CD4-positive, alpha-beta memory T cell (primary cell): ENCODE data around the gene SPOPL. TPM values are rescaled to one million over a fixed set of nuclear protein-coding genes. Genes with fewer than 3 reads are reported as not detected.
A peak's percentile ranks its signal among the peaks of the same experiment; 100 is the strongest.

Experiments used
- CTCF ChIA-PET: fragments of 350-600 bp; sonication (Branson Sonifier 250); formaldehyde crosslinking; loops from one replicate; lab custom pipeline; 2021; ENCODE audit warnings: inconsistent platforms; ENCODE audit not compliant: partially characterized antibody; lab: Charles Lee
- POLR2A ChIA-PET: fragments of 350-600 bp; sonication (Branson Sonifier 250); formaldehyde crosslinking; loops from one replicate; lab custom pipeline; 2021; ENCODE audit not compliant: partially characterized antibody; lab: Charles Lee
- DNase-seq, 5 donors: peaks; one replicate each; pipeline versions ENCODE4 v3.0.0 to v3.0.0-alpha.2; 2020 to 2022; ENCODE audit warnings: mixed read lengths in 1 of 5
- H3K27ac ChIP-seq: one replicate; pipeline ENCODE4 v1.7.0; 2013; ENCODE audit warnings: low read depth, low read length
- H3K27me3 ChIP-seq: 2 replicates; pipeline ENCODE4 v1.7.0; 2013; ENCODE audit warnings: mild to moderate bottlenecking, low read length, moderate library complexity; ENCODE audit not compliant: insufficient read depth
- H3K36me3 ChIP-seq: 2 replicates; pipeline ENCODE4 v1.7.0; 2013; ENCODE audit warnings: mild to moderate bottlenecking, low read length, moderate library complexity; ENCODE audit not compliant: insufficient read depth
- H3K4me1 ChIP-seq: 2 replicates; pipeline ENCODE4 v1.7.0; 2013; ENCODE audit warnings: mild to moderate bottlenecking, low read length, moderate library complexity; ENCODE audit not compliant: insufficient read depth
- H3K4me3 ChIP-seq, 2 donors: one replicate each; pipeline ENCODE4 v1.7.0; 2013; ENCODE audit warnings: low read length in 2 of 2, mild to moderate bottlenecking in 1 of 2
- H3K9me3 ChIP-seq, 2 donors: one replicate each; pipeline ENCODE4 v1.7.0; 2013; ENCODE audit warnings: low read length in 2 of 2, control low read depth in 1 of 2; ENCODE audit not compliant: control insufficient read depth in 1 of 2
- H3K27ac Mint-ChIP-seq, 7 donors: one replicate each; pipeline ENCODE4 v1.8.0; 2020 to 2021; ENCODE audit warnings: mixed read lengths in 7 of 7, mild to moderate bottlenecking in 6 of 7, inconsistent platforms in 3 of 7, moderate library complexity in 3 of 7
- H3K27me3 Mint-ChIP-seq, 2 donors: one replicate each; pipeline ENCODE4 v1.8.0; 2020 to 2021; ENCODE audit warnings: mixed read lengths in 2 of 2
- H3K36me3 Mint-ChIP-seq, 2 donors: one replicate each; pipeline ENCODE4 v1.8.0; 2020 to 2021; ENCODE audit warnings: mixed read lengths in 2 of 2, inconsistent platforms in 1 of 2, mild to moderate bottlenecking in 1 of 2
- H3K4me1 Mint-ChIP-seq, 4 donors: one replicate each; pipeline ENCODE4 v1.8.0; 2020 to 2021; ENCODE audit warnings: mixed read lengths in 4 of 4, mild to moderate bottlenecking in 1 of 4
- H3K4me3 Mint-ChIP-seq, 8 donors: one replicate each; pipeline ENCODE4 v1.8.0; 2020 to 2021; ENCODE audit warnings: mixed read lengths in 8 of 8, mild to moderate bottlenecking in 7 of 8, moderate library complexity in 6 of 8, inconsistent platforms in 3 of 8
- H3K9me3 Mint-ChIP-seq, 8 donors: one replicate each; pipeline ENCODE4 v1.8.0; 2020 to 2021; ENCODE audit warnings: mixed read lengths in 8 of 8, mild to moderate bottlenecking in 5 of 8, inconsistent platforms in 3 of 8, moderate library complexity in 1 of 8
- intact Hi-C: fragments of 100-400 bp; cut with micrococcal nuclease; formaldehyde crosslinking; loops from one replicate; pipeline ENCODE4 v1.15.1; 2023
- polyA plus RNA-seq, 2 donors: library from polyadenylated mRNA; unstranded; fragments of 300-500 nt; fragmentation: Illumina TruSeq; gene quantifications; one replicate each; pipeline ENCODE4 v1.2.3, GENCODE V29; 2021
- total RNA-seq, 2 experiments: library from RNA; stranded (reverse); gene quantifications; one replicate each; pipeline ENCODE4 v1.2.3, GENCODE V29; 2021

Gene SPOPL
- total and polyA plus RNA-seq, 4 experiments from 2014 or later, result 0.71 to 18.6 (median 10.3) TPM

- Histone ChIP-seq H3K27me3 (no peaks in the 10 kb centered on the region), H3K4me1 (no peaks in the 10 kb centered on the region), H3K27ac (no peak overlapping the region), H3K9me3 (no peaks in the 10 kb centered on the region), H3K4me3 (no peak overlapping the region), H3K36me3 (peaks cover 6% of the 10 kb centered on the region)
- ChIA-PET POLR2A (no interaction called here), CTCF (no interaction called here)
- intact Hi-C loops, result no loop called here
- H3K4me3 Mint-ChIP-seq, result no peak overlapping the region
- no peak overlapping the region for H3K27ac Mint-ChIP-seq
- H3K36me3 Mint-ChIP-seq, result peaks cover 44 to 52% of the 10 kb centered on the region in 2 donors
- no peaks in the 10 kb centered on the region for H3K9me3 Mint-ChIP-seq
- H3K4me1 Mint-ChIP-seq, result no peaks in the 10 kb centered on the region
- no peak for DNase-seq
- H3K27me3 Mint-ChIP-seq, result no peaks in the 10 kb centered on the region
Observed at GRCh38 chr2:138564586-138565229, 63.1 kb downstream of the SPOPL start.

GRCh38 chr2:138565230-138565598 is 63.6 kb downstream of the SPOPL start:
- H3K9me3 Mint-ChIP-seq, result no peaks in the 10 kb centered on the region
- Histone ChIP-seq H3K36me3 (peaks cover 6% of the 10 kb centered on the region), H3K27me3 (no peaks in the 10 kb centered on the region), H3K9me3 (no peaks in the 10 kb centered on the region), H3K27ac (no peak overlapping the region), H3K4me3 (no peak overlapping the region), H3K4me1 (no peaks in the 10 kb centered on the region)
- no peaks in the 10 kb centered on the region for H3K4me1 Mint-ChIP-seq
- H3K4me3 Mint-ChIP-seq, result no peak overlapping the region
- ChIA-PET POLR2A (no interaction called here), CTCF (no interaction called here)
- intact Hi-C loops, result no loop called here
- H3K27ac Mint-ChIP-seq, result no peak overlapping the region
- peaks cover 45 to 53% of the 10 kb centered on the region in 2 donors for H3K36me3 Mint-ChIP-seq
- no peak for DNase-seq
- H3K27me3 Mint-ChIP-seq, result no peaks in the 10 kb centered on the region

GRCh38 chr2:138572318-138572717 is 70.7 kb downstream of the SPOPL start:
- Histone ChIP-seq H3K27me3 (no peaks in the 10 kb centered on the region), H3K36me3 (no peaks in the 10 kb centered on the region), H3K9me3 (no peaks in the 10 kb centered on the region), H3K4me3 (no peak overlapping the region), H3K4me1 (no peaks in the 10 kb centered on the region), H3K27ac (no peak overlapping the region)
- intact Hi-C loops, result no loop called here
- peaks cover 0 to 4% (median 2%) of the 10 kb centered on the region in 8 donors for H3K9me3 Mint-ChIP-seq
- H3K4me1 Mint-ChIP-seq, result no peaks in the 10 kb centered on the region
- peaks cover 54 to 57% of the 10 kb centered on the region in 2 donors for H3K36me3 Mint-ChIP-seq
- no peak overlapping the region for H3K27ac Mint-ChIP-seq
- no peak overlapping the region for H3K4me3 Mint-ChIP-seq
- H3K27me3 Mint-ChIP-seq, result no peaks in the 10 kb centered on the region
- POLR2A ChIA-PET, result no interaction called here
- CTCF ChIA-PET, result no interaction called here
- DNase-seq, result no peak

- no peak overlapping the region for H3K27ac ChIP-seq
- Mint-ChIP-seq H3K27ac (peak overlapping the region in 1 of 7 donors; percentile 41), H3K9me3 (peaks cover 3 to 16% (median 7%) of the 10 kb centered on the region in 8 donors), H3K27me3 (no peaks in the 10 kb centered on the region), H3K36me3 (peaks cover 57 to 74% of the 10 kb centered on the region in 2 donors), H3K4me3 (no peak overlapping the region), H3K4me1 (no peaks in the 10 kb centered on the region)
- H3K4me3 ChIP-seq, result no peak overlapping the region
- no peaks in the 10 kb centered on the region for H3K27me3 ChIP-seq
- POLR2A ChIA-PET, result no interaction called here
- no peak for DNase-seq
- CTCF ChIA-PET, result no interaction called here
- intact Hi-C loops, result no loop called here
- H3K4me1 ChIP-seq, result no peaks in the 10 kb centered on the region
- H3K9me3 ChIP-seq, result no peaks in the 10 kb centered on the region
- no peaks in the 10 kb centered on the region for H3K36me3 ChIP-seq
Observed at GRCh38 chr2:138577066-138577465, 75.5 kb downstream of the SPOPL start.

- no peaks in the 10 kb centered on the region for H3K36me3 ChIP-seq
- no peaks in the 10 kb centered on the region for H3K9me3 ChIP-seq
- H3K27ac Mint-ChIP-seq, result no peak overlapping the region
- H3K4me3 Mint-ChIP-seq, result no peak overlapping the region
- ChIA-PET CTCF (no interaction called here), POLR2A (no interaction called here)
- peaks cover 51 to 67% of the 10 kb centered on the region in 2 donors for H3K36me3 Mint-ChIP-seq
- H3K9me3 Mint-ChIP-seq, result peaks cover 0 to 16% (median 7%) of the 10 kb centered on the region in 8 donors
- no peak overlapping the region for H3K27ac ChIP-seq
- no peaks in the 10 kb centered on the region for H3K27me3 ChIP-seq
- intact Hi-C loops, result no loop called here
- no peaks in the 10 kb centered on the region for H3K27me3 Mint-ChIP-seq
- DNase-seq, result no peak
- H3K4me1 Mint-ChIP-seq, result peaks cover 0 to 5% (median 0%) of the 10 kb centered on the region in 4 donors
- no peak overlapping the region for H3K4me3 ChIP-seq
- no peaks in the 10 kb centered on the region for H3K4me1 ChIP-seq
Observed at GRCh38 chr2:138579556-138579955, 78.0 kb downstream of the SPOPL start.

- H3K36me3 ChIP-seq, result no peaks in the 10 kb centered on the region
- peaks cover 38 to 53% of the 10 kb centered on the region in 2 donors for H3K36me3 Mint-ChIP-seq
- H3K27me3 Mint-ChIP-seq, result no peaks in the 10 kb centered on the region
- no peaks in the 10 kb centered on the region for H3K4me1 ChIP-seq
- no peaks in the 10 kb centered on the region for H3K9me3 ChIP-seq
- peaks cover 0 to 5% (median 0%) of the 10 kb centered on the region in 4 donors for H3K4me1 Mint-ChIP-seq
- no peak overlapping the region for H3K4me3 ChIP-seq
- DNase-seq, result no peak
- ChIA-PET POLR2A (no interaction called here), CTCF (no interaction called here)
- no peak overlapping the region for H3K27ac ChIP-seq
- H3K9me3 Mint-ChIP-seq, result peaks cover 0 to 16% (median 5%) of the 10 kb centered on the region in 8 donors
- intact Hi-C loops, result no loop called here
- H3K27ac Mint-ChIP-seq, result no peak overlapping the region
- no peak overlapping the region for H3K4me3 Mint-ChIP-seq
- H3K27me3 ChIP-seq, result no peaks in the 10 kb centered on the region
Observed at GRCh38 chr2:138581909-138582308, 80.3 kb downstream of the SPOPL start.

GRCh38 chr2:138589663-138590062 is 88.1 kb downstream of the SPOPL start:
- Histone ChIP-seq H3K9me3 (no peaks in the 10 kb centered on the region), H3K27ac (no peak overlapping the region), H3K36me3 (no peaks in the 10 kb centered on the region), H3K4me3 (no peak overlapping the region), H3K4me1 (no peaks in the 10 kb centered on the region), H3K27me3 (no peaks in the 10 kb centered on the region)
- POLR2A ChIA-PET, result no interaction called here
- H3K36me3 Mint-ChIP-seq, result peaks cover 6 to 26% of the 10 kb centered on the region in 2 donors
- no peak for DNase-seq
- CTCF ChIA-PET, result no interaction called here
- intact Hi-C loops, result no loop called here
- H3K27ac Mint-ChIP-seq, result no peak overlapping the region
- H3K27me3 Mint-ChIP-seq, result no peaks in the 10 kb centered on the region
- no peaks in the 10 kb centered on the region for H3K4me1 Mint-ChIP-seq
- H3K4me3 Mint-ChIP-seq, result no peak overlapping the region
- no peaks in the 10 kb centered on the region for H3K9me3 Mint-ChIP-seq
